Psoas muscle (tissue), 8 donors: ENCODE measurements around the gene CGGBP1. TPM values are rescaled to one million over a fixed set of nuclear protein-coding genes. Genes with fewer than 3 reads are reported as not detected.

ENCODE experiments used
- ATAC-seq, 4 donors: fragments of 200-7000 bp; cut with Tn5 transposase; one replicate each; pipeline ENCODE4 v1.9.1; 2020; ENCODE audit warnings: moderate library complexity in 3 of 4, mild to moderate bottlenecking in 2 of 4
- DNase-seq, 2 donors: peaks; one replicate each; pipeline ENCODE4 v3.0.0-alpha.2; 2020
- H3K27ac ChIP-seq: fragments of 200-600 bp; one replicate; pipeline ENCODE4 v1.8.0; 2022
- H3K27me3 ChIP-seq, 3 donors: fragments of 200-600 bp in 1 of 3; one replicate each; pipeline versions ENCODE4 v1.6.1 to v1.8.0; 2013 to 2022; ENCODE audit warnings: low read length in 2 of 3, mild to moderate bottlenecking in 2 of 3, moderate library complexity in 1 of 3; ENCODE audit not compliant: insufficient read depth in 3 of 3
- H3K36me3 ChIP-seq, 2 donors: fragments of 200-600 bp in 1 of 2; one replicate each; pipeline versions ENCODE4 v1.6.1 to v1.8.0; 2013 to 2022; ENCODE audit warnings: low read depth in 1 of 2, mild to moderate bottlenecking in 1 of 2, moderate library complexity in 1 of 2; ENCODE audit not compliant: insufficient read depth in 1 of 2
- H3K4me1 ChIP-seq: fragments of 200-600 bp; one replicate; pipeline ENCODE4 v1.8.0; 2022
- H3K4me3 ChIP-seq: fragments of 200-600 bp; one replicate; pipeline ENCODE4 v1.8.0; 2022; ENCODE audit warnings: mild to moderate bottlenecking
- H3K9me3 ChIP-seq: fragments of 200-600 bp; one replicate; pipeline ENCODE4 v1.8.0; 2022
- CTCF ChIP-seq: fragments of 200-600 bp; IDR thresholded peaks from one replicate; pipeline ENCODE4 v1.8.0; 2022; ENCODE audit warnings: antibody characterized with exemption
- WGBS, 3 donors: extraction: QIAGEN DNeasy Blood & Tissue Kit; methylation state at CpG; one replicate each; pipeline versions ENCODE4 v1.1.6 to v1.1.7; 2013; 5-methylcytosine and 5-hydroxymethylcytosine counted together
- intact Hi-C, 2 donors: fragments of 100-400 bp; cut with DNase I; formaldehyde crosslinking; loops; one replicate each; pipeline versions ENCODE4 v1.11.0 to v1.14.2; 2022
- polyA plus RNA-seq, 3 donors: library from polyadenylated mRNA; stranded (reverse); fragments of 200-250 nt; gene quantifications; one replicate each; pipeline ENCODE4 v1.2.3, GENCODE V29; 2013
- total RNA-seq, 4 donors: library from RNA; stranded (reverse); fragmentation: NEBNext Ultra II Directional in 2 of 4; extraction: Animal tissue kit (Norgen Biotek cat#: 25700) in 2 of 4; gene quantifications; one replicate each; pipeline versions ENCODE4 v1.2.1 to v1.2.4, GENCODE V29; 2021 to 2023
- donor health status: healthy with polysubstance abuse.
- donor health status: DM: no; HTN: no; CAD: no; lungs with moderate emphysema.
- donor health status: Bipolar disorder and iron deficiency.
- donor health status: healthy.
- donor health status: DM: yes; HTN: yes; CAD: no.
- donor health status: DM: no; HTN: no; CAD: no.
- donor health status: DM: no; HTN: no; CAD: no.
- donor health status: DM: yes; HTN: yes; CAD: no.

Gene CGGBP1
- total and polyA plus RNA-seq, 7 donors = 27.4 to 63.2 (median 43.4) TPM

GRCh38 chr3:88013592-88013991 lies 45.2 kb downstream of the CGGBP1 start:
- TF ChIP-seq CTCF = no peak
- Histone ChIP-seq H3K4me3 (no peak overlapping the region), H3K4me1 (no peaks in the 10 kb centered on the region), H3K27me3 (peaks cover 0 to 4% (median 0%) of the 10 kb centered on the region in 3 donors), H3K9me3 (no peaks in the 10 kb centered on the region), H3K27ac (no peak overlapping the region), H3K36me3 (no peaks in the 10 kb centered on the region)
- 11 to 33% (median 24%) methylated on average over 2 of the region's 2 CpGs for WGBS, 3 donors
- peak in 1 of 4 donors; percentile 63 for ATAC-seq
- intact Hi-C loops = no loop called here
- no peak for DNase-seq

- ATAC-seq (no peak), DNase-seq (no peak)
- H3K27me3 ChIP-seq = no peaks in the 10 kb centered on the region
- no peaks in the 10 kb centered on the region for H3K4me1 ChIP-seq
- no peak overlapping the region for H3K4me3 ChIP-seq
- intact Hi-C loops = no loop called here
- H3K27ac ChIP-seq = no peak overlapping the region
- H3K9me3 ChIP-seq = no peaks in the 10 kb centered on the region
- no peak for TF ChIP-seq CTCF
- no peaks in the 10 kb centered on the region for H3K36me3 ChIP-seq
- 83 to 88% (median 87%) methylated on average over 5 of the region's 5 CpGs for WGBS, 3 donors
These were observed 48.0 kb downstream of the CGGBP1 start for GRCh38 chr3:88010810-88011209.

GRCh38 chr3:88009066-88009465 lies 49.7 kb downstream of the CGGBP1 start:
- H3K4me1 ChIP-seq = no peaks in the 10 kb centered on the region
- no peak for ATAC-seq
- TF ChIP-seq CTCF = no peak
- H3K27me3 ChIP-seq = no peaks in the 10 kb centered on the region
- H3K4me3 ChIP-seq = no peak overlapping the region
- H3K27ac ChIP-seq = no peak overlapping the region
- H3K9me3 ChIP-seq = no peaks in the 10 kb centered on the region
- intact Hi-C loops = loop anchor here in 1 of 2 donors (10.0 kb wide), 1 partner anchor 704 kb away; no protein-coding TSS in a partner anchor
- WGBS, 3 donors = 90 to 98% (median 96%) methylated on average over 2 of the region's 2 CpGs
- no peak for DNase-seq
- H3K36me3 ChIP-seq = no peaks in the 10 kb centered on the region

- ATAC-seq (no peak), DNase-seq (no peak)
- WGBS, 3 donors = 15 to 27% (median 16%) methylated on average over 2 of the region's 2 CpGs
- H3K27me3 ChIP-seq = no peaks in the 10 kb centered on the region
- no peaks in the 10 kb centered on the region for H3K9me3 ChIP-seq
- no peak overlapping the region for H3K4me3 ChIP-seq
- intact Hi-C loops = loop anchor here in 1 of 2 donors (10.0 kb wide), 1 partner anchor 700 kb away; no protein-coding TSS in a partner anchor
- no peak for TF ChIP-seq CTCF
- no peaks in the 10 kb centered on the region for H3K4me1 ChIP-seq
- no peak overlapping the region for H3K27ac ChIP-seq
- H3K36me3 ChIP-seq = no peaks in the 10 kb centered on the region
These were observed 53.7 kb downstream of the CGGBP1 start for GRCh38 chr3:88005066-88005465.

GRCh38 chr3:88003115-88003755 lies 55.6 kb downstream of the CGGBP1 start:
- ATAC-seq (no peak), DNase-seq (no peak)
- no peak overlapping the region for H3K27ac ChIP-seq
- no peaks in the 10 kb centered on the region for H3K9me3 ChIP-seq
- H3K4me3 ChIP-seq = no peak overlapping the region
- WGBS, 3 donors = 53 to 57% (median 54%) methylated on average over 6 of the region's 6 CpGs
- H3K36me3 ChIP-seq = no peaks in the 10 kb centered on the region
- H3K27me3 ChIP-seq = no peaks in the 10 kb centered on the region
- no peaks in the 10 kb centered on the region for H3K4me1 ChIP-seq
- peak; percentile 59 for TF ChIP-seq CTCF
- intact Hi-C loops = loop anchor here (5.0 to 10.0 kb wide), 2 partner anchors 651 to 698 kb away; no protein-coding TSS in a partner anchor
